Neuron (in vitro differentiated cells): ENCODE results near the gene ZYG11B.
"Not testable (repeated sequence)": the region's sequence is repeated elsewhere in the genome, so short reads cannot be mapped to it uniquely, and the experiment has no call there.

ENCODE experiments used
- H2AFZ ChIP-seq: one replicate; pipeline ENCODE4 v1.6.1; 2013; ENCODE audit warnings: low read depth, mild to moderate bottlenecking, inconsistent platforms, low read length, moderate library complexity
- H3K27me3 ChIP-seq: one replicate; pipeline ENCODE4 v1.6.1; 2013; ENCODE audit warnings: low read length; ENCODE audit not compliant: insufficient read depth
- H3K36me3 ChIP-seq: one replicate; pipeline ENCODE4 v1.6.1; 2013; ENCODE audit warnings: low read length; ENCODE audit not compliant: insufficient read depth
- H3K4me1 ChIP-seq: one replicate; pipeline ENCODE4 v1.6.1; 2013; ENCODE audit warnings: low read length; ENCODE audit not compliant: insufficient read depth
- H3K4me3 ChIP-seq: 2 replicates; pipeline ENCODE4 v1.5.1; 2013; ENCODE audit warnings: mild to moderate bottlenecking, low read length, moderate library complexity
- H3K9me3 ChIP-seq: one replicate; pipeline ENCODE4 v1.6.1; 2013; ENCODE audit warnings: low read length

The ZYG11B gene

GRCh38 chr1:52852854-52853253 lies 126.6 kb downstream of the ZYG11B start:
- H3K4me1 ChIP-seq = no peaks in the 10 kb centered on the region
- no peaks in the 10 kb centered on the region for H3K27me3 ChIP-seq
- no peak overlapping the region for H2AFZ ChIP-seq
- H3K9me3 ChIP-seq = no peaks in the 10 kb centered on the region
- no peaks in the 10 kb centered on the region for H3K36me3 ChIP-seq
- H3K4me3 ChIP-seq = no peak overlapping the region

DNA sequence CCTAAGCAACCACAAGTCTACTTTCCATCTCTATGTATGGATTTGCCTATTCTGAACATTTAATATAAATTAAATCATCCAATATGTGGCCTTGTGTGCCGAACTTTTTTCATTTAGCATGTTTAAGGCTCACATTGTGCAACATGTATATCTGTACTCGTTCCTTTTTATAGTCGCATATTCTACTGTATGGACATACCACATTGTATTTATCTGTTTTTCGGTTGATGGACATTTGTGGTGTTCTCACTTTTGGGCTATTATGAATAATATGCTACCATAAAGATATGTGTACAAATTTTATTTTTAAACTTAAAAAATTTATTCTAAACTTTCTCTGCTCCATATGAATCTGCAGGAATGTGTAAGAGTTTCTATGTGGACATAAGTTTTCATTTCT lies 129.3 kb downstream of the ZYG11B start:
- Histone ChIP-seq H3K36me3 (no peaks in the 10 kb centered on the region), H3K27me3 (no peaks in the 10 kb centered on the region), H2AFZ (no peak overlapping the region), H3K4me3 (no peak overlapping the region), H3K9me3 (no peaks in the 10 kb centered on the region), H3K4me1 (no peaks in the 10 kb centered on the region)

DNA sequence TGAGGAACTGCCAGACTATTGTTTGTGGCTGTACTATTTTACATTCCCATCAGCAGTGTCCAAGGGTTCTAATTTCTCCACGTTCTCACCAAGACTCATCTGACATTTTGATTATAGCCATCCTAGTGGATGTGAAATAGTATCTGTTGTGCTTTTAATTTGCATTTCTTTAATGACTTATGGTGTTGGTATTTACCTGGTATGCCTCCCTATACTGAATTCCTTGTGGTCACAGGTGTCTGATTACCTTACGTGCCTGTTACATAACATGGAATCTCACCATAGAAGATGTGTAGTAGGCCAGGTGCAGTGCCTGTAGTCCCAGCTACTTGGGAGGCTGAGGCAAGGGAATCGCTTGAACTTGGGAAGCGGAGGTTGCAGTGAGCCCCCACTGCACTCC lies 129.8 kb downstream of the ZYG11B start:
- no peaks in the 10 kb centered on the region for H3K9me3 ChIP-seq
- no peaks in the 10 kb centered on the region for H3K36me3 ChIP-seq
- H3K4me1 ChIP-seq = no peaks in the 10 kb centered on the region
- H3K27me3 ChIP-seq = no peaks in the 10 kb centered on the region
- H3K4me3 ChIP-seq = no peak overlapping the region
- H2AFZ ChIP-seq = no peak overlapping the region

- Histone ChIP-seq H3K36me3 (no peaks in the 10 kb centered on the region), H3K27me3 (no peaks in the 10 kb centered on the region), H3K4me1 (no peaks in the 10 kb centered on the region), H2AFZ (no peak overlapping the region), H3K9me3 (no peaks in the 10 kb centered on the region), H3K4me3 (no peak overlapping the region)
Measured at GRCh38 chr1:52857443-52857842, 131.2 kb downstream of the ZYG11B start.

DNA sequence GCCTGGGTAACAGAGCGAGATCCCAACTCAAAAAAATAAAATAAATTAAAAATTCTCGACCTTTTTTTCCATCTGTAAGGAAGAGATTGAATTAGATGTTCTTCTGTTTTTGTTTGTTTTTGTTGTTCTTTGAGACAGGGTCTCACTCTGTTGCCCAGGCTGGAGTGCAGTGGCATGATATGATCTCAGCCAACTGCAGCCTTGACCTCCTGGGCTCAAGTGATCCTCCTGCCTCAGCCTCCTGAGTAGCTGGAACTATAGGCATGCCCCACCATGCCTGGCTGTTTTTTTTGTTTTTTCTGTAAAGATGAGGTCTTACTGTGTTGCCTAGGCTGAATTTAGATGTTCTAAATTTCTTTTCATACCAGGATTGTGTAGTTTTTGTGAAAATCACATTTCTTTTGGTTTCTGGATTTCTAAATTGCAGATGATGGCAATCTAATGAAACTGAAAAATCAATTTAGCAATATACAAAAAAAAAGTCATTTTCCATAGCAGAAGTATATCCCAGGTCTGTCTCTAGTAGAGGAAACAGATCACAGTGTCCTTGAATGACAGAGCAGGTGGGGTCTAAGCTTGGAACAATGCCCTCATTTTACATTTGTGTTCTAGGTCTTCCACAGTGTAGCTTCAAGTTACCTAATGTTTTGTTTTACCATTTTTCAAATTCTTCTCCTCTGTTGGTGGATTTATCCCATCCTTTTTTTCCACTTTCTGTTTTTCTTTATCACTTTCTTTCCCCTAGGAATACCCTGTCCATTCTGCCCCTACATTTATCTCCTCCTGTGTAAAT lies 136.6 kb downstream of the ZYG11B start:
- Histone ChIP-seq H3K36me3 (no peaks in the 10 kb centered on the region), H3K4me3 (no peak overlapping the region), H3K27me3 (no peaks in the 10 kb centered on the region), H3K4me1 (no peaks in the 10 kb centered on the region), H2AFZ (no peak overlapping the region), H3K9me3 (no peaks in the 10 kb centered on the region)

DNA sequence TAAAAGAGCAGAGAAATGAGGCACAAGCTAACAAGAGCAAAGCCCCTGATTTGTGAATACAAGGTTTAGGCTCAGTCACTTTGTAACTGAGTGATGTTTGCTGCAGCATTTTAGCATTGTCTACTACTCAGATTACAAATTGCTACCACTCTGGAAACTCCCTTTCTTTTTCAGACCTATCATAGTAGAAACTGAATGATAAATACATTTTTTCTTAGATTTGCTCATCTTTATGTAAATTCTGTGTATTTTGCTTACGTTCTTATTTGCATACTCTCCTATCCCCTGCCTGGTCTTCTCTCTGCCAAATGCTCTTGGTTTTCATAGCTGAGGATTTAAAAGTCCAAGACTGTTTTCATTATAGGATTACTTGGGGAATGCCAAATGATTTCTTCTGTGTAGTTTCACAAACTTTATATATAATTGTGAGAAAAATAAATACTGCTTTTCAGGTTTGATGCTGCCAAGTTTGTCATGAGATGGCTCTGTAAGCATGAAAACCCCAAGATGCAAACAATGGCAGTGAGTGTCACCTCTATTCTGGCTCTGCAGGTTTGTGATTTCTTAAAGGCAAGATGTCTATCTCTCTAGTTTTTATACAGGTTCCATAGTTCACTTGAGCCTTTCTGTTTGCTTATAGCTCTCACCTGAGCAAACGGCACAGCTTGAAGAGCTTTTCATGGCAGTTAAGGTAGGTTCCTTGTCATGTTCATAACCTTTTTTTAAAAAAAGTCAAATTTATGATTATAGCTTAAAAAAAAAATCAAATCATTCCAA lies 141.0 kb downstream of the ZYG11B start:
- H3K4me3 ChIP-seq = no peak overlapping the region
- H3K27me3 ChIP-seq = no peaks in the 10 kb centered on the region
- H3K4me1 ChIP-seq = no peaks in the 10 kb centered on the region
- H2AFZ ChIP-seq = no peak overlapping the region
- no peaks in the 10 kb centered on the region for H3K36me3 ChIP-seq
- H3K9me3 ChIP-seq = no peaks in the 10 kb centered on the region

- H3K9me3 ChIP-seq, H3K27me3 ChIP-seq, H2AFZ ChIP-seq, H3K4me1 ChIP-seq, H3K36me3 ChIP-seq, H3K4me3 ChIP-seq: not testable (repeated sequence)
Measured at GRCh38 chr1:52869727-52870126, 143.5 kb downstream of the ZYG11B start.

GRCh38 chr1:52876843-52877242 lies 150.6 kb downstream of the ZYG11B start:
- H3K27me3 ChIP-seq = no peaks in the 10 kb centered on the region
- no peaks in the 10 kb centered on the region for H3K36me3 ChIP-seq
- no peaks in the 10 kb centered on the region for H3K9me3 ChIP-seq
- H3K4me3 ChIP-seq = no peak overlapping the region
- H3K4me1 ChIP-seq = no peaks in the 10 kb centered on the region
- H2AFZ ChIP-seq = no peak overlapping the region
